Pons (tissue), 1 donor: ENCODE measurements around the gene PARVA.

Source experiments
- DNase-seq: peaks from one replicate; pipeline ENCODE4 v3.0.0-alpha.2; 2016; ENCODE audit warnings: low spot score

PARVA gene

GRCh38 chr11:12556155-12556554 is 178.8 kb downstream of the PARVA start:
- no peak for DNase-seq

DNA sequence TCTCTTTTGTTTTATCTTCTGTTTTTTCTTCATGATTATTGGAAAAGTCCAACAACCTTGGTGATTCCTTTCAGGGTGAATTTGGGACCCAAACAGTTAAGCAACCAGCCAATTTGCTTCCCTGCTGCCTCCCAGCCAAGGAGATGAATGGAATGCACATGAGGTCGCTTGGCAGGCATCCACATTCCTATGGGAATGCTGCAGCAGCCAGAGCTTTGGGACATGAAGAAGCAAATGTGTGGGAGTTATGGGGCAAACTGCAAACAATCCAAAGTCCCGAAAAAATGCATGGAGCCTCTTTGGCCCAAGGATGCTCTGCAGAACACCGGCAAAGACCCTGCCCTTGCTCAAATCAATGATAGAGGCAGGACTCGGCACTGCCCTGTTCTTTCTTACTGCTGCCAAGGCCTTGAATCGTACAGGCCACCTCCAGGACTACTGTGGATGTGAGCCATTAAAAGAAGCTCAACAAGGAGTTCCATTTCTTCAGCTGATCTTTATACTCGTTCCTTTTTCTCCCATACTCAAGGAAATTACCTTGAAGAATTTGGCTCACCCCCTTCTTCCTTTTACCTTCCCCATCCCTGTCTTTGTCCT is 179.5 kb downstream of the PARVA start:
- DNase-seq: peak; percentile 32

DNA sequence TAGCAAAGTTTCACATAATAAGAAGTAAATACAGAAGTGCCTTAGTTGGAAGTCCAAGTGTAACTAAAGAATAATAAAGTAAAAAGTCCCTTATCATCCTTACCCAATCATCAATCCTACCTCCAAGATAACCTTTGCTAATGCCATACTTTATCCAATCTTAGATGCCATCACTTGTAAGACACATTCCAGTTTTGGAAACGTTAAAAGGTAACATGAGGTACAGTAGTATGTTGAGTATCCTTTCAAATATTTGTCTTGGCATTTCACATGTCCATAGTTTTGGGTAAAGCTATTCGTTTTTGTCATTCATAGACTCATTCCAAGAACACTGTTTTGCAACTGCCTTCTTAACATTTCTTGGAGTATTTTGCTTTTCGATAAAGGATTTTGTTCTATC is 181.6 kb downstream of the PARVA start:
- no peak for DNase-seq

DNA sequence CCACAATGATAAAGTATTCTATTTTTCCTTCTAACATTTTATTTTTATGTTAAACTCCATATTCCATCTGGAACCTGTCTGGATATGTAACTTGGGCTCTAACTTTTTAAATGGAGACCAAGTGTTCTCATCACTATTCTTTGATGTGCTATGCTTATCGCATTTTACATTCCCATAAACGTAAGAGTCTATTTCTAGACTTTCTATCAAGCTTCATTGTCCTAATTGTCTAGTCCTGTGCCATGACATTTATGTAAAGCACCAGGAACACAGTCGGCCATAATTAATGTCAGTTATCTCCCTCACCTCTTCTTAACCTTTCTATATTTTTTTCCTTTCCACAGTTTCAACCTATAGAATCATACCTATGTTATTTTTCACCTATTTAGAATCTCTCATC is 183.0 kb downstream of the PARVA start:
- DNase-seq: no peak

- DNase-seq: no peak
Observed at GRCh38 chr11:12560861-12561260, 183.5 kb downstream of the PARVA start.

- DNase-seq: no peak
Observed at GRCh38 chr11:12564012-12564411, 186.6 kb downstream of the PARVA start.

DNA sequence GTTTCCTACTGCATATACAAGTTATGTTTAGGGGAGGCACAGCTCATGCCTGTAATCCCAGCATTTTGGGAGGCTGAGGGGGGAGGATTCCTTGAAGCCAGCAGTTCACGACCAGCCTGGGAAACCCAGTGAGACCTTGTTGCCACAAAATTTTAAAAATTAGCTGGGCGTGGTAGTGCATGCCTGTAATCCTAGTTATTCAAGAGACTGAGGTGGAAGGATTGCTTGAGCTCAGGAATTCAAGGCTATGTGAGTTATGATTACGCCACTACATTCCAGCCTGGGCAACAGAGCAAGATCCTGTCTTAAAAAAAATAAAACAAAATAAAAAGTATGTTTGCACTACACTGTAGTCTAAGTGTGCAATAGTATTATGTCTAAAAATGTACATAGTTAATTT is 188.0 kb downstream of the PARVA start:
- no peak for DNase-seq

GRCh38 chr11:12567746-12568460 is 190.5 kb downstream of the PARVA start:
- DNase-seq: no peak

DNA sequence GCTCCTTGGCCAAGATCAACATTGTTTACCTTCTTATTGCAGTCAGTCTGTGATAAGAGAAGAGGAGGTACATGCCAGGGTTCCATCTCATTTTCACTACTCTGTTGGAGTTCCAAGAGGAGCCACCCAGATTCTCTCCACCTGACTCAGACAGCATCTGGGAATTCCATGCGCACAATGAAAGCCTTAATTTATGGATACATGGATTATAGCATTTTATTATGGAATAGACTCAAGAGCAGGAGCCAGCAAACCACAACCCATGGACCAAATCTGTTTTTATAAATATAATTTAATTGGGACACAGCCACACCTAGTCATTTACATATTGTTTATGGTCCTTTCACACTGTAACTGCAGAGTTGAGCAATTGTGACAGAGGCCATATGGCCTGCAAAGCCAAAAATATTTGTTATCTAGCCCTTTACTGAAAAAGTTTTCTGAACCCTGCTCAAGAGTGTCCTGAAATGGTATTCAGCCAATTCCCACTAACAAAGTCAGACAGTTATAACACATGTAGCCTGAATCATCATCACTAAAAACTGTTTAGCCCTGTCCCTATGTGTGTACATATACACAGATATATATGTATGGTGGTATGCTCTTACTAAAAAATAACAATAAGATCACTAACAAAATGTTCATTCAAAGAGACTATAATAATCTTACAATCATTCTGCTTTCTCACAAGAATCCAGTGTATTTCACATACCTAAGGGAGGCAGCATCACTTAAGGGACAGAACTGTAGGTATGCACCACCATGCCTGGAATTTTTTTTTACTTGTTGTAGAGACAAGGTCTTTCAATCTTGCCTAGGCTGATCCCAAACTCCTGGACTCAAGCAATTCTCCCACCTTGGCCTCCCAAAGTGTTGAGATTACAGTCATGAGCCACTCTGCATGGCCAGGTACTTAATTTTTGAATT is 192.4 kb downstream of the PARVA start:
- DNase-seq: no peak

GRCh38 chr11:12573707-12574485 is 196.5 kb downstream of the PARVA start:
- DNase-seq: no peak

- no peak for DNase-seq
Observed at GRCh38 chr11:12577725-12578644, 200.6 kb downstream of the PARVA start.

DNA sequence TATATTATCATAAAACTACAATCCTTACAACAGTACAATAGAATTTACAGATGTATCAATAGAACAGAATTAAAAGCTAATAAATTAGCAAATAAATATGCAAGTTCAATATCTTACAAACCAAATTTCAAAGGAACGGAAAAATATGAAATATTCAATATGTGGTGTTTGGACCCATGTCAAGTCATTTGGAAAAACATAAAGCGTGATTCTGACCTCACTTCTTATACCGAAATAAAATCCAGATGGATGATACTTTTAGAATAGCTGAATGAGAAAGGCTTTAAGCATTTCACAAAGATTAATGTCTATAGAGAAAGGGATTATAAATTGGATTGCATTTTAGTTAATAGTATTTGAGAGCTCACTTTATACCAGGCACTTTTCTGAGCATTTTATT is 204.0 kb downstream of the PARVA start:
- DNase-seq: no peak

- DNase-seq: no peak
Observed at GRCh38 chr11:12581923-12582322, 204.6 kb downstream of the PARVA start.
